ENCODE results near the gene TRIO.

Gene TRIO

GRCh38 chr5:14184725-14185124, 41.6 kb downstream of the TRIO start:
- H3K9me3 ChIP-seq (ENCODE audit: insufficient read depth, low read depth, low read length) = no peaks in the 10 kb centered on the region
- H3K36me3 ChIP-seq (ENCODE audit: insufficient read depth, low read depth, low read length) = no peaks in the 10 kb centered on the region
- no peak overlapping the region for H3K27ac ChIP-seq (ENCODE audit: low read length)
- no peak overlapping the region for H3K9ac ChIP-seq (ENCODE audit: low read depth, low read length)
- no peaks in the 10 kb centered on the region for H3K27me3 ChIP-seq (ENCODE audit: insufficient read depth, low read length)
- H3K4me3 ChIP-seq (ENCODE audit: low read length) = no peak overlapping the region
- peaks cover 43% of the 10 kb centered on the region for H3K4me1 ChIP-seq (ENCODE audit: insufficient read depth, low read length)

- no peaks in the 10 kb centered on the region for H3K9me3 ChIP-seq (ENCODE audit: insufficient read depth, low read depth, low read length)
Observed at GRCh38 chr5:14185326-14186058, 42.4 kb downstream of the TRIO start.

GRCh38 chr5:14186059-14186830, 43.1 kb downstream of the TRIO start:
- peaks cover 46% of the 10 kb centered on the region for H3K4me1 ChIP-seq (ENCODE audit: insufficient read depth, low read length)
- no peak overlapping the region for H3K9ac ChIP-seq (ENCODE audit: low read depth, low read length)
- H3K27me3 ChIP-seq (ENCODE audit: insufficient read depth, low read length) = no peaks in the 10 kb centered on the region
- H3K36me3 ChIP-seq (ENCODE audit: insufficient read depth, low read depth, low read length) = no peaks in the 10 kb centered on the region
- H3K4me3 ChIP-seq (ENCODE audit: low read length) = no peak overlapping the region
- H3K27ac ChIP-seq (ENCODE audit: low read length) = no peak overlapping the region
- no peaks in the 10 kb centered on the region for H3K9me3 ChIP-seq (ENCODE audit: insufficient read depth, low read depth, low read length)

More at GRCh38 chr5:14185326-14186058, 42.4 kb downstream of the TRIO start:
- Histone ChIP-seq H3K9ac (ENCODE audit: low read depth, low read length) (no peak overlapping the region), H3K4me1 (ENCODE audit: insufficient read depth, low read length) (peaks cover 46% of the 10 kb centered on the region), H3K4me3 (ENCODE audit: low read length) (no peak overlapping the region), H3K27ac (ENCODE audit: low read length) (no peak overlapping the region), H3K27me3 (ENCODE audit: insufficient read depth, low read length) (no peaks in the 10 kb centered on the region), H3K36me3 (ENCODE audit: insufficient read depth, low read depth, low read length) (no peaks in the 10 kb centered on the region)

GRCh38 chr5:14187157-14187556, 44.0 kb downstream of the TRIO start:
- Histone ChIP-seq H3K4me1 (ENCODE audit: insufficient read depth, low read length) (peaks cover 46% of the 10 kb centered on the region), H3K36me3 (ENCODE audit: insufficient read depth, low read depth, low read length) (no peaks in the 10 kb centered on the region), H3K9ac (ENCODE audit: low read depth, low read length) (no peak overlapping the region; the same call in 1 of the 2 replicates), H3K4me3 (ENCODE audit: low read length) (peak overlapping the region; percentile 31; the same call in 1 of the 2 replicates), H3K27me3 (ENCODE audit: insufficient read depth, low read length) (no peaks in the 10 kb centered on the region), H3K27ac (ENCODE audit: low read length) (no peak overlapping the region), H3K9me3 (ENCODE audit: insufficient read depth, low read depth, low read length) (no peaks in the 10 kb centered on the region)

GRCh38 chr5:14187660-14188059, 44.5 kb downstream of the TRIO start:
- H3K27me3 ChIP-seq (ENCODE audit: insufficient read depth, low read length) = no peaks in the 10 kb centered on the region
- H3K36me3 ChIP-seq (ENCODE audit: insufficient read depth, low read depth, low read length) = no peaks in the 10 kb centered on the region
- no peak overlapping the region for H3K9ac ChIP-seq (ENCODE audit: low read depth, low read length)
- H3K4me3 ChIP-seq (ENCODE audit: low read length) = peak overlapping the region; percentile 31; the same call in 1 of the 2 replicates
- H3K27ac ChIP-seq (ENCODE audit: low read length) = no peak overlapping the region
- no peaks in the 10 kb centered on the region for H3K9me3 ChIP-seq (ENCODE audit: insufficient read depth, low read depth, low read length)
- H3K4me1 ChIP-seq (ENCODE audit: insufficient read depth, low read length) = peaks cover 44% of the 10 kb centered on the region

GRCh38 chr5:14188778-14189177, 45.6 kb downstream of the TRIO start:
- no peaks in the 10 kb centered on the region for H3K9me3 ChIP-seq (ENCODE audit: insufficient read depth, low read depth, low read length)
- no peak overlapping the region for H3K27ac ChIP-seq (ENCODE audit: low read length)
- peaks cover 34% of the 10 kb centered on the region for H3K4me1 ChIP-seq (ENCODE audit: insufficient read depth, low read length)
- H3K9ac ChIP-seq (ENCODE audit: low read depth, low read length) = no peak overlapping the region
- no peaks in the 10 kb centered on the region for H3K36me3 ChIP-seq (ENCODE audit: insufficient read depth, low read depth, low read length)
- no peak overlapping the region for H3K4me3 ChIP-seq (ENCODE audit: low read length)
- no peaks in the 10 kb centered on the region for H3K27me3 ChIP-seq (ENCODE audit: insufficient read depth, low read length)

GRCh38 chr5:14189680-14190079, 46.5 kb downstream of the TRIO start:
- H3K4me3 ChIP-seq (ENCODE audit: low read length) = no peak overlapping the region
- H3K4me1 ChIP-seq (ENCODE audit: insufficient read depth, low read length) = peaks cover 29% of the 10 kb centered on the region
- H3K36me3 ChIP-seq (ENCODE audit: insufficient read depth, low read depth, low read length) = no peaks in the 10 kb centered on the region
- H3K9ac ChIP-seq (ENCODE audit: low read depth, low read length) = no peak overlapping the region
- no peaks in the 10 kb centered on the region for H3K9me3 ChIP-seq (ENCODE audit: insufficient read depth, low read depth, low read length)
- H3K27ac ChIP-seq (ENCODE audit: low read length) = no peak overlapping the region
- no peaks in the 10 kb centered on the region for H3K27me3 ChIP-seq (ENCODE audit: insufficient read depth, low read length)

GRCh38 chr5:14190194-14191164, 47.3 kb downstream of the TRIO start:
- no peak overlapping the region for H3K9ac ChIP-seq (ENCODE audit: low read depth, low read length)
- H3K36me3 ChIP-seq (ENCODE audit: insufficient read depth, low read depth, low read length) = no peaks in the 10 kb centered on the region
- H3K27me3 ChIP-seq (ENCODE audit: insufficient read depth, low read length) = no peaks in the 10 kb centered on the region
- peaks cover 24% of the 10 kb centered on the region for H3K4me1 ChIP-seq (ENCODE audit: insufficient read depth, low read length)
- H3K27ac ChIP-seq (ENCODE audit: low read length) = no peak overlapping the region
- H3K4me3 ChIP-seq (ENCODE audit: low read length) = no peak overlapping the region
- H3K9me3 ChIP-seq (ENCODE audit: insufficient read depth, low read depth, low read length) = no peaks in the 10 kb centered on the region

- H3K4me1 ChIP-seq (ENCODE audit: insufficient read depth, low read length) = peaks cover 22% of the 10 kb centered on the region
Observed at GRCh38 chr5:14191325-14191724, 48.2 kb downstream of the TRIO start.

GRCh38 chr5:14193496-14193895, 50.4 kb downstream of the TRIO start:
- Histone ChIP-seq H3K4me1 (ENCODE audit: insufficient read depth, low read length) (peaks cover 18% of the 10 kb centered on the region), H3K9ac (ENCODE audit: low read depth, low read length) (no peak overlapping the region), H3K27me3 (ENCODE audit: insufficient read depth, low read length) (no peaks in the 10 kb centered on the region), H3K27ac (ENCODE audit: low read length) (no peak overlapping the region), H3K4me3 (ENCODE audit: low read length) (no peak overlapping the region), H3K36me3 (ENCODE audit: insufficient read depth, low read depth, low read length) (no peaks in the 10 kb centered on the region), H3K9me3 (ENCODE audit: insufficient read depth, low read depth, low read length) (no peaks in the 10 kb centered on the region)

More at GRCh38 chr5:14191325-14191724, 48.2 kb downstream of the TRIO start:
- no peaks in the 10 kb centered on the region for H3K27me3 ChIP-seq (ENCODE audit: insufficient read depth, low read length)
- H3K9ac ChIP-seq (ENCODE audit: low read depth, low read length) = no peak overlapping the region
- H3K36me3 ChIP-seq (ENCODE audit: insufficient read depth, low read depth, low read length) = no peaks in the 10 kb centered on the region
- no peak overlapping the region for H3K27ac ChIP-seq (ENCODE audit: low read length)
- no peaks in the 10 kb centered on the region for H3K9me3 ChIP-seq (ENCODE audit: insufficient read depth, low read depth, low read length)
- no peak overlapping the region for H3K4me3 ChIP-seq (ENCODE audit: low read length)

GRCh38 chr5:14195588-14195987, 52.4 kb downstream of the TRIO start:
- no peak overlapping the region for H3K4me3 ChIP-seq (ENCODE audit: low read length)
- peaks cover 12% of the 10 kb centered on the region for H3K4me1 ChIP-seq (ENCODE audit: insufficient read depth, low read length)
- H3K27me3 ChIP-seq (ENCODE audit: insufficient read depth, low read length) = no peaks in the 10 kb centered on the region
- no peaks in the 10 kb centered on the region for H3K9me3 ChIP-seq (ENCODE audit: insufficient read depth, low read depth, low read length)
- H3K9ac ChIP-seq (ENCODE audit: low read depth, low read length) = no peak overlapping the region
- no peak overlapping the region for H3K27ac ChIP-seq (ENCODE audit: low read length)
- H3K36me3 ChIP-seq (ENCODE audit: insufficient read depth, low read depth, low read length) = no peaks in the 10 kb centered on the region
